ENCODE measurements around the gene LARGE1. TPM values are rescaled to one million over a fixed set of nuclear protein-coding genes. Genes with fewer than 3 reads are reported as not detected.

Gene LARGE1
- total RNA-seq, 1 donor from 2014 or later = 119 TPM

- no peak for DNase-seq (ENCODE audit: low spot score)
- intact Hi-C loops (cut with DNase I) = loop anchor here (10.0 kb wide), 1 partner anchor 346 kb away; no protein-coding TSS in a partner anchor
Observed at GRCh38 chr22:33758961-33759360, 161.3 kb downstream of the LARGE1 start.

GRCh38 chr22:33757802-33758483 is 162.3 kb downstream of the LARGE1 start:
- intact Hi-C loops (cut with DNase I) = loop anchor here (2.0 to 10.0 kb wide), 2 partner anchors 165 to 347 kb away; no protein-coding TSS in a partner anchor

DNA sequence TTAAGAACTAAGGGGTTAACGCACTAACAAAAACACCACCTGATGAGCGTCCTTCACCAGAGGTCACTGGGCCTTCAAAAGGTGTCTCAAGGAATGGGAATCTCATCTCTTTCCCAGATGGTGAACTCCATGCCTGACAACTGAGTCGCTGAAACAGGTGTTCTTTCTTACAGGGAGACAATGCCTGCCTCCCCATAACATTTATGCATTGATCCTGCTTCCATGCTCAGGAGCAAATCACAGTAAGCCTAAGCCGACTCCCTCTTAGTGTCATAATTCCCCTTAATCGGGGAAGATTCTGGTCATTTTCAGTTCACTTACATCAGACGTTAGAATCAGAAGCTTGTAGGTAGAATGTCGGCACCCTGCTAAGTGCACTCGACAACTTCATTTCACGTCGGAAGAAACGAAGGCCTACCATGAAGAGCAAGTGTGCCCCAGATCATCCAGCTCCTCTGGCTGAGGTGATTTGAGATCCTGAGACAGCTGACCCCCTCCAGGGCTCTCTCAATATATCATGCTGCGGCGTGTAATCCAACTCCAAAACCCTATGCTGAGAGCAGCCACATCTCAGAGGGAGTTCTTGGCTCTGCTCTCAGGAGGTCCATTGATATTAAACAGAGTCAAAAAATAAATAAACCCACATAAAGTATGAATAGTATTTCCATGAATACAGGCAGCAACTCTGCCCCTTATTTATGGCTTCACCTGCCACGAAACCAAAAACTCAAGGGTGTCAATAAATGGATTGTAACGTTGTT is 163.1 kb downstream of the LARGE1 start:
- intact Hi-C loops (cut with DNase I) = loop anchor here (2.0 to 10.0 kb wide), 2 partner anchors 166 to 348 kb away; no protein-coding TSS in a partner anchor
- DNase-seq (ENCODE audit: low spot score) = no peak

More at GRCh38 chr22:33757802-33758483, 162.3 kb downstream of the LARGE1 start:
- no peak for DNase-seq (ENCODE audit: low spot score)

GRCh38 chr22:33756508-33756949 is 163.7 kb downstream of the LARGE1 start:
- intact Hi-C loops (cut with DNase I) = loop anchor here (2.0 to 10.0 kb wide), 2 partner anchors 166 to 348 kb away; no protein-coding TSS in a partner anchor
- DNase-seq (ENCODE audit: low spot score) = no peak

DNA sequence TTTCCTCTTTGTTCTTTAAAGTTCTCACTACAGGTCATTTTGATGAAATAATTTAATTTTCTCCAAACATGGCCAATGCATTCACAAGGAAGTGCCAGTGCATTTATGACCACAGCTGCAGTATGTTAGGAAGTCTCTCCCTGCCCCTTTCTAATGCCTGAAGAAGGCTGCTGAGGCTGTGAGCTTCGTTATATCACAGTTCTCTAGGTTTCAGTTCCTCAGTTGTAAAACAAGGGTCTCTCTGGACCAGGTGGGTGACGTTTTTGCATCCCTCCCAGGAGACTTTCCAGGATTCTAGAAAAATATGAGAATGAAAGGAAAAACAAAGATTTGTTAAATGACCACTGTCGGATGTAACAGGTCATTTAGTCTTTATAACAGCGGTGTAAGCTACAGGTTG is 171.6 kb downstream of the LARGE1 start:
- no peak for DNase-seq (ENCODE audit: low spot score)
- intact Hi-C loops (cut with DNase I) = no loop called here

- DNase-seq (ENCODE audit: low spot score) = no peak
- intact Hi-C loops (cut with DNase I) = no loop called here
Observed at GRCh38 chr22:33747576-33748180, 172.6 kb downstream of the LARGE1 start.

GRCh38 chr22:33747029-33747428 is 173.2 kb downstream of the LARGE1 start:
- intact Hi-C loops (cut with DNase I) = no loop called here
- DNase-seq (ENCODE audit: low spot score) = no peak

DNA sequence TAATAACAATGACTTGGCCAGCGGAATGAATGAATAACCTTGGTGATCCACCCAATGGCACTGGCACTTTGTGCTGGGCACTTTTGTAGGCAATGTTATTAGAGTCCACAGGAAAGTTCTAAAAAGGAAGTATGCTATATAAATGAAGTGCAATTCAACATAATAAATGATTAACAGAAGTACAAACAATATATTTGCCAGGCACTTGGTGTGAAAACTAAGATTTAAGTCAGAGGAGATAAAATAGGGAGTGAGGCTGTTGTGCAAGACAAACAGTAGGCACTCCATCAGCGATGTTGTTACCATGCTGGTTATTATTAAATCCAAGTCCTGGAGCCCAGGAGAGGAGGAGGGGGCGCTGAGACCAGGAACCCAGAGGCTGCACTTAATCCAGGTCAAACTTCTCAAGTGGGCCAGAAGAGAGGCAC is 173.8 kb downstream of the LARGE1 start:
- DNase-seq (ENCODE audit: low spot score) = no peak
- intact Hi-C loops (cut with DNase I) = no loop called here

DNA sequence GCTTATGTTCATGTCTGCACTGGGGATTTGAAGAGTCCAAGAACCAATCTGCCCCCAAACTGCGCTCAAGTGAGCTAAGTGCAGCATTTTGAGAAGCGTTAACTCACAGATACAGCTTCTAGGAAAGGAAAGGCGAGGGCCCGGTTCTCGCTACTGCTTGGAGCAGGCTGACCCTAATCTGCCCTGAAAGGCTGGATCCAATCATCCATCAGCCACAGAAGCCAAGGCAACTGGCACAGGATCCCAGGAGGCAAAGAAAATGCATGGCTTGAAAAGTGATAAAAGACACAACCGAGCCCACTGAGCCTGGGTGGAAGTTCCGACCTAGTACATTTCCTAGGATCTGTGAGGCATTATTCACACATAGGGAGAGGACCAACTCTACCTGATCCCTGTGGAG is 174.8 kb downstream of the LARGE1 start:
- DNase-seq (ENCODE audit: low spot score) = no peak
- intact Hi-C loops (cut with DNase I) = no loop called here

GRCh38 chr22:33743756-33744155 is 176.5 kb downstream of the LARGE1 start:
- no peak for DNase-seq (ENCODE audit: low spot score)
- intact Hi-C loops (cut with DNase I) = no loop called here

GRCh38 chr22:33741025-33741424 is 179.3 kb downstream of the LARGE1 start:
- intact Hi-C loops (cut with DNase I) = no loop called here
- DNase-seq (ENCODE audit: low spot score) = no peak

DNA sequence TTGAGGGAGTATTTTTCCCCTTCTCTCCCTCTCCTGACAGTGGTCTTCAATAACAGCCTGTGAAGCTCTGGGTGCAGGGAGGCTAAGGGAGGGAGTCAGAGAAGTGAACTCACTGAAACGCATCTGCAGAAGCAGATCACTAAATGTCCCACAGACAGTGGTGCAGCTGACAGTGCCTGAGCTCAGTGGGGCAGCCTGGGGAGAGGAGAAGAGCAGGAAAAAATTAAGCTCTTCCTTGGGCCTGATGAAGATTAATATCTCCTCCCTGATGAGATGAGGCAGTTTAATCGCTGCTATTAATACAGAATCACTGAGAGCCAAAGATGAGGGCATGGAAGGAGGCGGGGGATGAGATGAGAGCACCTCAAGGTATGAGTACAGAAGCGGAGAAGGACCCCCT is 180.8 kb downstream of the LARGE1 start:
- no peak for DNase-seq (ENCODE audit: low spot score)
- intact Hi-C loops (cut with DNase I) = no loop called here

DNA sequence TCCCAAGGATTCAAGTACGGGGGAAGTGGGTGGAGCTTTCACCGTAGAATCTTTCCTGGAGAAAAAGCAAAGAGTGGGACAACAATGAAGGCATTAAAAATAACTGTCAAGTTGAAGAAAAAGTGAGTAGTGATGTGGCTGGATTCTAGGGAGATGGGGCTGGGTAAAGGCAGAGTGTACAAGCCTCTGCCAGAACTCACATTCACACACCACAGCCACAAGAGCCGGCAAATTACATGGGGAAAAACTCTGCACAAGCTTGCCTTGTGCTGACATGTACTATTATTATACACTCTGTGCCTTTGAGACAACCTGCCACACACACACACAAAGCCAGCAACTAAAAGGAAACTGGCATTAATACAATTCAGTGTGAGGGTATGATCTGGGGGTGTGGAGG is 182.6 kb downstream of the LARGE1 start:
- DNase-seq (ENCODE audit: low spot score) = no peak
- intact Hi-C loops (cut with DNase I) = no loop called here

DNA sequence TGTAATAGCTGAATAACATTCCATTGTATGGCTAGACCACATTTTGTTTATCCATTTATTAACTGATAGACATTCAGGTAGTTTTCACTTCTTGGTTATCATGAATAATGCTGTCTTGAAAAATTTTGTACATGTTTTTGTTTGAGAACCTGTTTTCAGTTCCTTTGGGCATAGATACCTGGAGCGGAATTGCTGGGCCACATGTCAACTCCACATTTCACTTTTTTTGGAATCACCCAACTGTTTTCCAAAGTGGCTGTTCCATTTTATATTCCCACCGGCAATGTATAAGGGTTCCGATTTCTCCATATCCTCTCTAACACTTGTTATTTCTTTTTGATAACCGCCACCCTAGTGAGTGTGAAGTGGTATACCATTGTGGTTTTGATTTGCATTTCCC is 184.3 kb downstream of the LARGE1 start:
- DNase-seq (ENCODE audit: low spot score) = no peak
- intact Hi-C loops (cut with DNase I) = no loop called here

- intact Hi-C loops (cut with DNase I) = no loop called here
- DNase-seq (ENCODE audit: low spot score) = no peak
Observed at GRCh38 chr22:33728847-33729246, 191.4 kb downstream of the LARGE1 start.

DNA sequence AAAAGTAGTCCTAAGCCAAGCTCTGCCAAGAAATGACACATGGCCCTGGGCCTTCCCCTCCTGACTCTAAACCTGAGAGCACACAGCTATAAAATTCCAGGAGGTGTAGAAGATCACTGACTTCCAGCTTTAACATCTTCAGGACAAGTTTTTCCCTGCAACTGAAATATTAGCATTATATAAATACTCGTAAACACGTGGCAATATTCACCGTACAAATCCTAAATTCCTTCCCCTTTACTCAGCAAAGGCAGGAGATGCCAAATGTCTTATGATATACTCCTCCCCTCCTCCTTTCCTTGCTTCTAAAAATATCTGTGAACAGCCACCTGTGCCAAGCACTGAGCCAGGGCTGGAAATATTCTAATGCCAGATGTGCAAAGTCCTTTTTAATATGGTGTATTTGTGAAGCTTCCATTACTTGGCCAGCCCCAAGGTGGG is 194.0 kb downstream of the LARGE1 start:
- no peak for DNase-seq (ENCODE audit: low spot score)
- intact Hi-C loops (cut with DNase I) = no loop called here

GRCh38 chr22:33723915-33724314 is 196.4 kb downstream of the LARGE1 start:
- intact Hi-C loops (cut with DNase I) = no loop called here
- DNase-seq (ENCODE audit: low spot score) = no peak

DNA sequence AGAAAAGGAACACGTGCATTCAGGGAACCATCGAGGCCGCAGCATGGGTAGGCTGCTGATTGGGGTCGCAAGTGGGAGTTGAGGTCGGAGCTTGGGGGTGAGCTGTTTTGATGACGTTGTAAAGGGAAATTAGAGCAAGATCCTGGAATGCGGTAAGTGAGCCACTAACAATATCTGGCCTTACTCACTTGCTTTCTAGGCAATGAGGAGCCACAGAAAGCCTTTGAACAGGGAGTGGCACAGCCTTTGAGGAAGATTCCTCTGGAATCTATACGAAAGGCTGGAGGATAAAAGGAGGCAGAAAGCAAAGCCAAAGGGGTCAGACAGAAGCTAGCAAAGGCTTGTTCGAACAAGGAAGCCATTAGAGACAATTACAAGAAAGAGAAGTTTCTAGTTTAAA is 197.5 kb downstream of the LARGE1 start:
- no peak for DNase-seq (ENCODE audit: low spot score)
- intact Hi-C loops (cut with DNase I) = no loop called here

GRCh38 chr22:33720166-33720878 is 200.0 kb downstream of the LARGE1 start:
- no peak for DNase-seq (ENCODE audit: low spot score)
- intact Hi-C loops (cut with DNase I) = no loop called here
